GM12878 (cell line): ENCODE measurements around the gene PHF21B. TPM values are rescaled to one million over a fixed set of nuclear protein-coding genes. Genes with fewer than 3 reads are reported as not detected.

Experiments used
- ASH2L ChIP-seq: fragments of 300-600, 200-600 bp; sonication (generic); IDR thresholded peaks from 2 replicates; pipeline ENCODE4 v1.6.1; 2017; ENCODE audit warnings: low read depth, mild to moderate bottlenecking, borderline replicate concordance
- BACH1 ChIP-seq: fragments of 450-650 bp; IDR thresholded peaks from 2 replicates; pipeline ENCODE4 v1.6.1; 2017; ENCODE audit warnings: mild to moderate bottlenecking, borderline replicate concordance
- DPF2 ChIP-seq: fragments of 450-650 bp; IDR thresholded peaks from 2 replicates; pipeline ENCODE4 v1.6.1; 2017; ENCODE audit warnings: mild to moderate bottlenecking
- E2F8 ChIP-seq: fragments of 450-650 bp; IDR thresholded peaks from 2 replicates; pipeline ENCODE4 v1.6.1; 2018; ENCODE audit warnings: mild to moderate bottlenecking, low read depth, moderate library complexity; ENCODE audit not compliant: partially characterized antibody
- MEF2A ChIP-seq: IDR thresholded peaks from 2 replicates; pipeline ENCODE4 v1.6.1; 2011; ENCODE audit warnings: low read depth, mild to moderate bottlenecking, low read length, moderate library complexity; ENCODE audit not compliant: insufficient read depth
- MYC ChIP-seq: IDR thresholded peaks from 2 replicates; pipeline ENCODE4 v1.6.1; 2011; ENCODE audit warnings: mild to moderate bottlenecking, low read length, moderate library complexity, inconsistent platforms; ENCODE audit not compliant: insufficient read depth, insufficient replicate concordance, insufficient read length, severe bottlenecking
- NBN ChIP-seq: fragments of 450-650 bp; IDR thresholded peaks from 2 replicates; pipeline ENCODE4 v1.6.1; 2016
- STAT1 ChIP-seq: fragments of 450-650 bp; conservative IDR thresholded peaks from 2 replicates; pipeline ENCODE4 v1.6.1; 2014; ENCODE audit warnings: antibody characterized with exemption, mild to moderate bottlenecking
- TBL1XR1 ChIP-seq: IDR thresholded peaks from 2 replicates; pipeline ENCODE4 v1.6.1; 2012; ENCODE audit warnings: low read depth, low read length, improper control_type of control experiment
- TCF3 ChIP-seq: IDR thresholded peaks from 2 replicates; pipeline ENCODE4 v1.6.1; 2012; ENCODE audit warnings: low read depth, mild to moderate bottlenecking, low read length, borderline replicate concordance; ENCODE audit not compliant: insufficient read depth
- ZNF592 ChIP-seq: fragments of 450-650 bp; IDR thresholded peaks from 2 replicates; pipeline ENCODE4 v1.6.1; 2017; ENCODE audit warnings: mild to moderate bottlenecking, moderate library complexity
- ZNF622 ChIP-seq: fragments of 450-650 bp; IDR thresholded peaks from 2 replicates; pipeline ENCODE4 v1.6.1; 2017; ENCODE audit warnings: mild to moderate bottlenecking, inconsistent platforms
- polyA plus RNA-seq, 11 experiments: library from polyadenylated mRNA; depleted of rRNA in 4 of 11; unstranded in 6 of 11; stranded (reverse) in 5 of 11; fragments of >200 nt; fragmentation: Nextera tagmentation in 4 of 11; fragmentation: Illumina TruSeq in 1 of 11; extraction: Ambion mirVana in 4 of 11; extraction: Trizol in 1 of 11; gene quantifications; 1 replicate in 1 of 11; 2 replicates in 10 of 11; pipeline versions ENCODE4 v1.2.1 to v1.2.3, GENCODE V29; 2011 to 2016; ENCODE audit warnings: inconsistent platforms in 2 of 11, missing spikeins in 2 of 11, low read depth in 1 of 11
- total RNA-seq, 4 experiments: library from RNA; depleted of rRNA in 3 of 4; stranded (reverse); fragments of >200 nt in 3 of 4; fragmentation: Illumina TruSeq in 1 of 4; extraction: Trizol in 1 of 4; gene quantifications; 2 replicates each; pipeline versions ENCODE4 v1.2.1 to v1.2.3, GENCODE V29; 2013 to 2021
- TF ChIP-seq, protein P1 (sequence below), 3 experiments: IDR thresholded peaks in 2 of 3; conservative IDR thresholded peaks in 1 of 3; 2 replicates each; pipeline ENCODE4 v1.5.1; 2011; ENCODE audit warnings: low read depth in 3 of 3, low read length in 3 of 3, mild to moderate bottlenecking in 3 of 3, control low read depth in 2 of 3, moderate library complexity in 2 of 3, inconsistent platforms in 1 of 3, mixed read lengths in 1 of 3; ENCODE audit not compliant: control insufficient read depth in 2 of 3, insufficient read depth in 1 of 3; ENCODE audit errors: extremely low read depth in 1 of 3
- TF ChIP-seq, protein P2 (sequence below): fragments of 450-650 bp; IDR thresholded peaks from 2 replicates; pipeline ENCODE4 v1.6.1; 2016; ENCODE audit warnings: mild to moderate bottlenecking, moderate library complexity, borderline replicate concordance

Gene PHF21B
- total and polyA plus RNA-seq, 10 of the 15 experiments (the other 5 are each of a cell fraction or from before 2014, with no cell fraction given): 0.03 to 0.35 TPM; not detected in 8

DNA sequence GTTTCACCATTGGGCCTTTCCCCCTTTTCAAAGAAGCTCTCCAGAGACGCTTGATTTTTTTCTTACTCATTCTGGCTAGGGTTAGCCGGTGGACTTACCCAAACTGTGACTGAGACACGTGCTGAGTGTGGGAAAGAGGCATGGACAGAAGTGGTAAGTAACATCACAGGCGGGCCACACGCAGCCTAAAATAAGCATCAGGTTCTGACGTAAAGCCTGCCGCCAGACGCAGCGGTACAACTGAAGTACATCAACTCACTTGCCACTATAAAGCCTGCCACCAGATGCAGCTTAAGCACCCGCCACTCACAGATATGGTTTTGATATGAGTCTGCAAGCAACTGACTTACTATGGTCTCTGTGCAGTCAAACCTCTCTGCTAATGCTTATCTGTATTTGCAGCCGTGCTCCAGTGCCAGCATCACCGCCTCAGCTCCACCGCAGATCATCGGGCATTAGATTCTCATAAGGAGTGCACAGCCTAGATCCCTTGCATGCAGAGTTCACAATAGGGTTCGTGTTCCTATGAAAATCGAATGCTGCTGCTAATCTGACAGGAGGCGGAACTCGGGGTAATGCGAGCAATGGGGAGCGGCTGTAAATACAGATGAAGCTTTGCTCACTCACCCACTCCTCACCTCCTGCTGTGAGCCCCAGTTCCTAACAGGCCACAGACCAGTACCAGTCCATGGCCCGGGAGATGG lies 58.8 kb downstream of the PHF21B start (continued):
- TF ChIP-seq TBL1XR1: peak; percentile 53; the same call in 1 of the 2 replicates
- no peak for TF ChIP-seq ZNF592
- peak; percentile 63; the same call in 1 of the 2 replicates for TF ChIP-seq TCF3
- no peak for TF ChIP-seq ZNF622
- TF ChIP-seq MYC: no peak
- 0 out of 2 replicates have a peak, but pooled peaks have one; percentile 41 for TF ChIP-seq NBN
- TF ChIP-seq MEF2A: peak; percentile 70; the same call in 1 of the 2 replicates
- no peak for TF ChIP-seq STAT1
- TF ChIP-seq BACH1: no peak
- TF ChIP-seq ASH2L: no peak
- TF ChIP-seq E2F8: no peak
- TF ChIP-seq, protein P1, sequence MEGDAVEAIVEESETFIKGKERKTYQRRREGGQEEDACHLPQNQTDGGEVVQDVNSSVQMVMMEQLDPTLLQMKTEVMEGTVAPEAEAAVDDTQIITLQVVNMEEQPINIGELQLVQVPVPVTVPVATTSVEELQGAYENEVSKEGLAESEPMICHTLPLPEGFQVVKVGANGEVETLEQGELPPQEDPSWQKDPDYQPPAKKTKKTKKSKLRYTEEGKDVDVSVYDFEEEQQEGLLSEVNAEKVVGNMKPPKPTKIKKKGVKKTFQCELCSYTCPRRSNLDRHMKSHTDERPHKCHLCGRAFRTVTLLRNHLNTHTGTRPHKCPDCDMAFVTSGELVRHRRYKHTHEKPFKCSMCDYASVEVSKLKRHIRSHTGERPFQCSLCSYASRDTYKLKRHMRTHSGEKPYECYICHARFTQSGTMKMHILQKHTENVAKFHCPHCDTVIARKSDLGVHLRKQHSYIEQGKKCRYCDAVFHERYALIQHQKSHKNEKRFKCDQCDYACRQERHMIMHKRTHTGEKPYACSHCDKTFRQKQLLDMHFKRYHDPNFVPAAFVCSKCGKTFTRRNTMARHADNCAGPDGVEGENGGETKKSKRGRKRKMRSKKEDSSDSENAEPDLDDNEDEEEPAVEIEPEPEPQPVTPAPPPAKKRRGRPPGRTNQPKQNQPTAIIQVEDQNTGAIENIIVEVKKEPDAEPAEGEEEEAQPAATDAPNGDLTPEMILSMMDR (IDR thresholded peaks at IDR 0.05 in 2 of 3, conservative IDR thresholded peaks at IDR 0.05 in 1 of 3; ENCODE audit: control insufficient read depth in 2 of 3, extremely low read depth in 1 of 3, insufficient read depth in 1 of 3, low read depth in 3 of 3, low read length in 3 of 3): no peak
- TF ChIP-seq, protein P2, sequence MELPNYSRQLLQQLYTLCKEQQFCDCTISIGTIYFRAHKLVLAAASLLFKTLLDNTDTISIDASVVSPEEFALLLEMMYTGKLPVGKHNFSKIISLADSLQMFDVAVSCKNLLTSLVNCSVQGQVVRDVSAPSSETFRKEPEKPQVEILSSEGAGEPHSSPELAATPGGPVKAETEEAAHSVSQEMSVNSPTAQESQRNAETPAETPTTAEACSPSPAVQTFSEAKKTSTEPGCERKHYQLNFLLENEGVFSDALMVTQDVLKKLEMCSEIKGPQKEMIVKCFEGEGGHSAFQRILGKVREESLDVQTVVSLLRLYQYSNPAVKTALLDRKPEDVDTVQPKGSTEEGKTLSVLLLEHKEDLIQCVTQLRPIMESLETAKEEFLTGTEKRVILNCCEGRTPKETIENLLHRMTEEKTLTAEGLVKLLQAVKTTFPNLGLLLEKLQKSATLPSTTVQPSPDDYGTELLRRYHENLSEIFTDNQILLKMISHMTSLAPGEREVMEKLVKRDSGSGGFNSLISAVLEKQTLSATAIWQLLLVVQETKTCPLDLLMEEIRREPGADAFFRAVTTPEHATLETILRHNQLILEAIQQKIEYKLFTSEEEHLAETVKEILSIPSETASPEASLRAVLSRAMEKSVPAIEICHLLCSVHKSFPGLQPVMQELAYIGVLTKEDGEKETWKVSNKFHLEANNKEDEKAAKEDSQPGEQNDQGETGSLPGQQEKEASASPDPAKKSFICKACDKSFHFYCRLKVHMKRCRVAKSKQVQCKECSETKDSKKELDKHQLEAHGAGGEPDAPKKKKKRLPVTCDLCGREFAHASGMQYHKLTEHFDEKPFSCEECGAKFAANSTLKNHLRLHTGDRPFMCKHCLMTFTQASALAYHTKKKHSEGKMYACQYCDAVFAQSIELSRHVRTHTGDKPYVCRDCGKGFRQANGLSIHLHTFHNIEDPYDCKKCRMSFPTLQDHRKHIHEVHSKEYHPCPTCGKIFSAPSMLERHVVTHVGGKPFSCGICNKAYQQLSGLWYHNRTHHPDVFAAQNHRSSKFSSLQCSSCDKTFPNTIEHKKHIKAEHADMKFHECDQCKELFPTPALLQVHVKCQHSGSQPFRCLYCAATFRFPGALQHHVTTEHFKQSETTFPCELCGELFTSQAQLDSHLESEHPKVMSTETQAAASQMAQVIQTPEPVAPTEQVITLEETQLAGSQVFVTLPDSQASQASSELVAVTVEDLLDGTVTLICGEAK: no peak
- TF ChIP-seq DPF2: no peak
